ENCODE results near the gene SWI5. TPM values are rescaled to one million over a fixed set of nuclear protein-coding genes. Genes with fewer than 3 reads are reported as not detected.
A peak's percentile ranks its signal among the peaks of the same experiment; 100 is the strongest.

SWI5 gene
- total RNA-seq, 2 experiments from 2014 or later, result 16.8 to 22.7 TPM

GRCh38 chr9:128244837-128245231 lies 31.2 kb upstream of the SWI5 start:
- TF ChIP-seq CTCF (conservative IDR thresholded peaks at IDR 0.05; ENCODE audit: low read length), result no peak
- TF ChIP-seq EZH2phosphoT487 (IDR thresholded peaks at IDR 0.05; ENCODE audit: borderline replicate concordance, low read depth, low read length), result no peak
- CTCF ChIA-PET (ENCODE audit: unreplicated experiment), result interaction anchor here (0.7 kb wide), 1 partner anchor 50 kb away, joined by 12 read pairs; no protein-coding TSS in a partner anchor
- Histone ChIP-seq H3K36me3 (ENCODE audit: insufficient read depth, low read length) (no peaks in the 10 kb centered on the region), H3K4me1 (ENCODE audit: insufficient read depth, low read length, poor library complexity, severe bottlenecking) (peaks cover 19% of the 10 kb centered on the region), H3K4me3 (ENCODE audit: low read depth, low read length, poor library complexity, severe bottlenecking) (no peak overlapping the region), H3K9me3 (ENCODE audit: low read length) (no peaks in the 10 kb centered on the region), H3K27ac (ENCODE audit: low read depth, low read length, poor library complexity, severe bottlenecking) (no peak overlapping the region), H3K9me2 (ENCODE audit: insufficient read depth, low read length) (no peaks in the 10 kb centered on the region), H3K79me2 (ENCODE audit: insufficient read depth, low read depth, low read length) (no peaks in the 10 kb centered on the region), H4K20me1 (ENCODE audit: insufficient read depth, low read length) (no peaks in the 10 kb centered on the region), H2AFZ (ENCODE audit: low read length) (no peak overlapping the region), H3K4me2 (ENCODE audit: low read length) (peak overlapping the region; percentile 20; the same call in 1 of the 2 replicates)
- POLR2A ChIA-PET, result interaction anchor here (0.7 kb wide), 1 partner anchor 43 kb away, joined by 3 read pairs; no protein-coding TSS in a partner anchor
- intact Hi-C loops (cut with micrococcal nuclease; ENCODE audit: unreplicated experiment), result no loop called here
- BruUV-seq (replicated peaks), result no TSS peak
- DNase-seq (ENCODE audit: low spot score), result peak; percentile 65

GRCh38 chr9:128245421-128246151 lies 30.5 kb upstream of the SWI5 start:
- Histone ChIP-seq H3K36me3 (ENCODE audit: insufficient read depth, low read length) (no peaks in the 10 kb centered on the region), H4K20me1 (ENCODE audit: insufficient read depth, low read length) (no peaks in the 10 kb centered on the region), H3K4me2 (ENCODE audit: low read length) (no peak overlapping the region), H3K79me2 (ENCODE audit: insufficient read depth, low read depth, low read length) (no peaks in the 10 kb centered on the region), H3K9me3 (ENCODE audit: low read length) (no peaks in the 10 kb centered on the region), H2AFZ (ENCODE audit: low read length) (peak overlapping the region; percentile 3; the same call in 1 of the 2 replicates), H3K9me2 (ENCODE audit: insufficient read depth, low read length) (no peaks in the 10 kb centered on the region), H3K4me3 (ENCODE audit: low read depth, low read length, poor library complexity, severe bottlenecking) (no peak overlapping the region), H3K27ac (ENCODE audit: low read depth, low read length, poor library complexity, severe bottlenecking) (no peak overlapping the region), H3K4me1 (ENCODE audit: insufficient read depth, low read length, poor library complexity, severe bottlenecking) (peaks cover 22% of the 10 kb centered on the region)
- ChIA-PET POLR2A (interaction anchor here (0.7 kb wide), 1 partner anchor 44 kb away, joined by 3 read pairs; no protein-coding TSS in a partner anchor), CTCF (ENCODE audit: unreplicated experiment) (interaction anchor here (0.6 to 0.7 kb wide), 2 partner anchors 24 to 49 kb away, joined by 4 to 12 read pairs; no protein-coding TSS in a partner anchor)
- BruUV-seq (replicated peaks), result no TSS peak
- DNase-seq (ENCODE audit: low spot score), result no peak
- no peak for TF ChIP-seq CTCF (conservative IDR thresholded peaks at IDR 0.05; ENCODE audit: low read length)
- TF ChIP-seq EZH2phosphoT487 (IDR thresholded peaks at IDR 0.05; ENCODE audit: borderline replicate concordance, low read depth, low read length), result no peak
- intact Hi-C loops (cut with micrococcal nuclease; ENCODE audit: unreplicated experiment), result no loop called here

GRCh38 chr9:128246471-128246870 lies 29.6 kb upstream of the SWI5 start:
- intact Hi-C loops (cut with micrococcal nuclease; ENCODE audit: unreplicated experiment), result no loop called here
- Histone ChIP-seq H4K20me1 (ENCODE audit: insufficient read depth, low read length) (no peaks in the 10 kb centered on the region), H3K79me2 (ENCODE audit: insufficient read depth, low read depth, low read length) (no peaks in the 10 kb centered on the region), H3K9me3 (ENCODE audit: low read length) (no peaks in the 10 kb centered on the region), H3K36me3 (ENCODE audit: insufficient read depth, low read length) (no peaks in the 10 kb centered on the region), H3K4me1 (ENCODE audit: insufficient read depth, low read length, poor library complexity, severe bottlenecking) (peaks cover 25% of the 10 kb centered on the region), H3K4me2 (ENCODE audit: low read length) (no peak overlapping the region), H2AFZ (ENCODE audit: low read length) (no peak overlapping the region), H3K4me3 (ENCODE audit: low read depth, low read length, poor library complexity, severe bottlenecking) (no peak overlapping the region), H3K27ac (ENCODE audit: low read depth, low read length, poor library complexity, severe bottlenecking) (no peak overlapping the region), H3K9me2 (ENCODE audit: insufficient read depth, low read length) (no peaks in the 10 kb centered on the region)
- ChIA-PET POLR2A (no interaction called here), CTCF (ENCODE audit: unreplicated experiment) (interaction anchor here (0.6 kb wide), 2 partner anchors 25 to 70 kb away, joined by 3 to 4 read pairs; no protein-coding TSS in a partner anchor)
- no TSS peak for BruUV-seq (replicated peaks)
- TF ChIP-seq EZH2phosphoT487 (IDR thresholded peaks at IDR 0.05; ENCODE audit: borderline replicate concordance, low read depth, low read length), result no peak
- TF ChIP-seq CTCF (conservative IDR thresholded peaks at IDR 0.05; ENCODE audit: low read length), result no peak
- no peak for DNase-seq (ENCODE audit: low spot score)
